K562 (cell line): ENCODE results near the gene ENO2. TPM values are rescaled to one million over a fixed set of nuclear protein-coding genes. Genes with fewer than 3 reads are reported as not detected.

Source experiments
- BCOR ChIP-seq: fragments of 450-650 bp; IDR thresholded peaks from 2 replicates; pipeline ENCODE4 v1.6.1; 2016
- ESRRA ChIP-seq: fragments of 450-650 bp; IDR thresholded peaks from 2 replicates; pipeline ENCODE4 v1.6.1; 2014; ENCODE audit warnings: low read depth, mild to moderate bottlenecking, moderate library complexity, borderline replicate concordance
- FOXJ2 ChIP-seq: fragments of 200-800 bp; sonication (Bioruptor generic); IDR thresholded peaks from 2 replicates; pipeline ENCODE4 v1.6.1; 2016; ENCODE audit warnings: missing genetic modification characterization, missing compliant biosample characterization
- GMEB1 ChIP-seq: fragments of 250-450 bp; sonication (Bioruptor Pico); IDR thresholded peaks from 2 replicates; pipeline ENCODE4 v1.4.0; 2020; ENCODE audit warnings: mild to moderate bottlenecking
- GTF2A2 ChIP-seq: IDR thresholded peaks from 2 replicates; pipeline ENCODE4 v1.6.1; 2016; ENCODE audit warnings: mild to moderate bottlenecking, missing genetic modification characterization, missing compliant biosample characterization
- HBP1 ChIP-seq: fragments of 450-650 bp; formaldehyde crosslinking; IDR thresholded peaks from 2 replicates; pipeline ENCODE4 v1.4.0; 2022; ENCODE audit warnings: missing genetic modification characterization
- JUNB ChIP-seq: fragments of 450-650 bp; formaldehyde crosslinking; conservative IDR thresholded peaks from 2 replicates; pipeline ENCODE4 v1.4.0; 2020; ENCODE audit warnings: mild to moderate bottlenecking
- LEF1 ChIP-seq: fragments of 450-650 bp; IDR thresholded peaks from 2 replicates; pipeline ENCODE4 v1.6.1; 2016; ENCODE audit warnings: mild to moderate bottlenecking
- NCOA1 ChIP-seq: fragments of 450-650 bp; IDR thresholded peaks from 2 replicates; pipeline ENCODE4 v1.6.1; 2016; ENCODE audit warnings: low read depth
- POLR3A ChIP-seq: IDR thresholded peaks from 2 replicates; pipeline ENCODE4 v1.6.1; 2011; ENCODE audit warnings: borderline replicate concordance, mild to moderate bottlenecking, moderate library complexity; ENCODE audit not compliant: insufficient read length, insufficient read depth; ENCODE audit errors: extremely low read depth
- REST ChIP-seq, 2 experiments: fragments of 450-650 bp; formaldehyde crosslinking in 1 of 2; IDR thresholded peaks; 2 replicates each; pipeline versions ENCODE4 v1.4.0 to v1.6.1; 2014 to 2020; ENCODE audit warnings: mild to moderate bottlenecking in 2 of 2, borderline replicate concordance in 1 of 2, low read depth in 1 of 2
- TEAD4 ChIP-seq, 2 experiments: sonication (generic) in 1 of 2; formaldehyde crosslinking in 1 of 2; IDR thresholded peaks; 2 replicates each; pipeline versions ENCODE4 v1.6.1 to v1.8.0; 2012 to 2022; ENCODE audit warnings: borderline replicate concordance in 1 of 2, inconsistent platforms in 1 of 2, low read length in 1 of 2, mild to moderate bottlenecking in 1 of 2, missing genetic modification reagents in 1 of 2
- XRCC3 ChIP-seq: fragments of 450-650 bp; IDR thresholded peaks from 2 replicates; pipeline ENCODE4 v1.6.1; 2017; ENCODE audit warnings: mild to moderate bottlenecking, moderate library complexity
- ZNF655 ChIP-seq: fragments of 250-450 bp; sonication (Bioruptor Pico); IDR thresholded peaks from 2 replicates; pipeline ENCODE4 v1.5.0; 2021
- polyA plus RNA-seq, 8 experiments: library from polyadenylated mRNA; depleted of rRNA in 4 of 8; stranded (reverse) in 5 of 8; unstranded in 3 of 8; fragments of >200 nt; fragmentation: Nextera tagmentation in 2 of 8; fragmentation: Illumina TruSeq in 1 of 8; extraction: Ambion mirVana in 2 of 8; extraction: Trizol in 1 of 8; gene quantifications; 2 replicates each; pipeline versions ENCODE4 v1.2.1 to v1.2.3, GENCODE V29; 2011 to 2014; ENCODE audit warnings: inconsistent platforms in 1 of 8, missing spikeins in 1 of 8
- total RNA-seq, 7 experiments: library from RNA; depleted of rRNA in 6 of 7; stranded (reverse); fragments of >200 nt in 6 of 7; fragmentation: Illumina TruSeq in 2 of 7; extraction: Trizol in 2 of 7; gene quantifications; 2 replicates each; pipeline versions ENCODE4 v1.2.1 to v1.2.3, GENCODE V29; 2011 to 2021; ENCODE audit warnings: low replicate concordance in 1 of 7

ENO2 gene
- total and polyA plus RNA-seq, 9 of the 15 experiments (the other 6 are each of a cell fraction or from before 2014, with no cell fraction given) = 10.9 to 43.3 (median 21.0) TPM

GRCh38 chr12:6867413-6868210, 46.8 kb upstream of the ENO2 start, which contains the start of gene TPI1 (continued):
- TF ChIP-seq BCOR (no peak), ZNF655 (CRISPR knock-in tag) (no peak), FOXJ2 (tag) (no peak), REST (IDR thresholded peaks at IDR 0.05; ENCODE audit: borderline replicate concordance) (no peak), REST (CRISPR knock-in tag; IDR thresholded peaks at IDR 0.05; ENCODE audit: low read depth) (0 out of 2 replicates have a peak, but pooled peaks have one; percentile 39), LEF1 (no peak), ESRRA (peak; percentile 82), TEAD4 (IDR thresholded peaks at IDR 0.05; ENCODE audit: low read length) (no peak), TEAD4 (CRISPR knock-in tag; IDR thresholded peaks at IDR 0.05; ENCODE audit: borderline replicate concordance) (peak; percentile 58; the same call in 1 of the 2 replicates), POLR3A (no peak), GTF2A2 (tag) (peak; percentile 85), XRCC3 (no peak), JUNB (CRISPR knock-in tag) (no peak), GMEB1 (CRISPR knock-in tag) (peak; percentile 82), HBP1 (CRISPR knock-in tag) (no peak), NCOA1 (no peak)
